OCI-LY7 (cell line): Measurements from ENCODE around the gene MPZL2. TPM values are rescaled to one million over a fixed set of nuclear protein-coding genes. Genes with fewer than 3 reads are reported as not detected.

Experiments used
- BruUV-seq: library from RNA; stranded (reverse); fragments of 400-500 nt; replicated peaks from 2 replicates; lab custom pipeline; 2021; lab: Mats Ljungman, UMichigan
- CTCF ChIA-PET: fragments of 300-600 bp; sonication (Branson Sonifier 250); formaldehyde crosslinking; loops from one replicate; lab custom pipeline; 2022; ENCODE audit warnings: antibody characterized with exemption; ENCODE audit not compliant: unreplicated experiment; lab: Charles Lee
- POLR2A ChIA-PET: fragments of 300-600 bp; sonication (Branson Sonifier 250); formaldehyde crosslinking; loops from one replicate; lab custom pipeline; 2022; ENCODE audit warnings: antibody characterized with exemption; lab: Charles Lee
- DNase-seq: peaks from one replicate; pipeline ENCODE4 v3.0.0-alpha.2; 2015; ENCODE audit warnings: low spot score
- H2AFZ ChIP-seq: fragments of 200-600 bp; sonication (generic), shearing (Covaris generic); 2 replicates; pipeline ENCODE4 v1.6.1; 2014; ENCODE audit warnings: mild to moderate bottlenecking, antibody characterized with exemption, low read length, moderate library complexity
- H3K27ac ChIP-seq: fragments of 200-600 bp; sonication (generic); 2 replicates; pipeline ENCODE4 v1.5.1; 2014; ENCODE audit warnings: mixed run types, low read depth, mild to moderate bottlenecking, moderate library complexity, low read length, inconsistent platforms; ENCODE audit not compliant: poor library complexity, severe bottlenecking
- H3K36me3 ChIP-seq: fragments of 200-600 bp; sonication (generic); 2 replicates; pipeline ENCODE4 v1.6.1; 2014; ENCODE audit warnings: mild to moderate bottlenecking, antibody characterized with exemption, low read length, moderate library complexity, mixed read lengths; ENCODE audit not compliant: insufficient read depth
- H3K4me1 ChIP-seq: fragments of 200-600 bp; sonication (generic); 2 replicates; pipeline ENCODE4 v1.5.1; 2014; ENCODE audit warnings: mild to moderate bottlenecking, low read length; ENCODE audit not compliant: insufficient read depth, poor library complexity, severe bottlenecking
- H3K4me2 ChIP-seq: fragments of 200-600 bp; sonication (generic); 2 replicates; pipeline ENCODE4 v1.6.1; 2014; ENCODE audit warnings: mild to moderate bottlenecking, low read length
- H3K4me3 ChIP-seq: fragments of 200-600 bp; sonication (generic); 2 replicates; pipeline ENCODE4 v1.5.1; 2014; ENCODE audit warnings: mild to moderate bottlenecking, low read depth, low read length; ENCODE audit not compliant: poor library complexity, severe bottlenecking
- H3K79me2 ChIP-seq: fragments of 200-600 bp; sonication (generic); 2 replicates; pipeline ENCODE4 v1.6.1; 2016; ENCODE audit warnings: low read depth, mild to moderate bottlenecking, low read length, moderate library complexity, mixed read lengths; ENCODE audit not compliant: insufficient read depth
- H3K9me2 ChIP-seq: fragments of 200-600 bp; sonication (generic); 2 replicates; pipeline ENCODE4 v1.6.1; 2016; ENCODE audit warnings: mild to moderate bottlenecking, low read length, mixed read lengths; ENCODE audit not compliant: insufficient read depth
- H3K9me3 ChIP-seq: fragments of 200-600 bp; sonication (generic); 2 replicates; pipeline ENCODE4 v1.6.1; 2014; ENCODE audit warnings: mild to moderate bottlenecking, mixed run types, low read length, mixed read lengths
- H4K20me1 ChIP-seq: fragments of 200-600 bp; sonication (generic); 2 replicates; pipeline ENCODE4 v1.6.1; 2014; ENCODE audit warnings: mild to moderate bottlenecking, antibody characterized with exemption, low read length, moderate library complexity, mixed read lengths; ENCODE audit not compliant: insufficient read depth
- CTCF ChIP-seq: fragments of 200-600 bp; sonication (generic); conservative IDR thresholded peaks from 2 replicates; pipeline ENCODE4 v1.5.1; 2014; ENCODE audit warnings: mild to moderate bottlenecking, antibody characterized with exemption, low read length, moderate library complexity, mixed read lengths
- EZH2phosphoT487 ChIP-seq: fragments of 200-600 bp; sonication (generic); IDR thresholded peaks from 2 replicates; pipeline ENCODE4 v1.6.1; 2018; ENCODE audit warnings: low read depth, borderline replicate concordance, mild to moderate bottlenecking, mixed run types, antibody characterized with exemption, low read length, moderate library complexity, mixed read lengths
- intact Hi-C: fragments of 100-400 bp; cut with micrococcal nuclease; formaldehyde crosslinking; loops from one replicate; pipeline ENCODE4 v1.10.0; 2022; ENCODE audit not compliant: unreplicated experiment
- total RNA-seq, 2 experiments: library from RNA; depleted of rRNA in 1 of 2; stranded (reverse); fragments of >200 nt in 1 of 2; shearing (Covaris generic) in 1 of 2; gene quantifications; 2 replicates each; pipeline ENCODE4 v1.2.3, GENCODE V29; 2014 to 2022

Gene MPZL2
- total RNA-seq, 2 experiments from 2014 or later: not detected

- H4K20me1 ChIP-seq: no peaks in the 10 kb centered on the region
- H3K9me3 ChIP-seq: peaks cover 8% of the 10 kb centered on the region; the same call in 1 of the 2 replicates
- no peaks in the 10 kb centered on the region for H3K9me2 ChIP-seq
- no peak overlapping the region for H3K27ac ChIP-seq
- ChIA-PET POLR2A (interaction anchor here (1.7 kb wide), 1 partner anchor 9 kb away, joined by 4 read pairs; no protein-coding TSS in a partner anchor), CTCF (no interaction called here)
- DNase-seq: peak; percentile 29
- no peaks in the 10 kb centered on the region for H3K36me3 ChIP-seq
- H3K4me2 ChIP-seq: no peak overlapping the region
- no peaks in the 10 kb centered on the region for H3K79me2 ChIP-seq
- no peak overlapping the region for H3K4me3 ChIP-seq
- BruUV-seq: no TSS peak
- H2AFZ ChIP-seq: no peak overlapping the region
- TF ChIP-seq CTCF: peak; percentile 73
- no peak for TF ChIP-seq EZH2phosphoT487
- no peaks in the 10 kb centered on the region for H3K4me1 ChIP-seq
- intact Hi-C loops: loop anchor here (5.0 kb wide), 2 partner anchors 61 to 94 kb away; no protein-coding TSS in a partner anchor
Measured at GRCh38 chr11:118258410-118258809, 5.7 kb downstream of the MPZL2 start.

- peak overlapping the region; percentile 80 for H3K4me3 ChIP-seq
- H3K79me2 ChIP-seq: no peaks in the 10 kb centered on the region
- TF ChIP-seq EZH2phosphoT487: no peak
- no peak for TF ChIP-seq CTCF
- intact Hi-C loops: loop anchor here (1.0 kb wide), 1 partner anchor 60 kb away; no protein-coding TSS in a partner anchor
- no peaks in the 10 kb centered on the region for H3K9me2 ChIP-seq
- H3K4me2 ChIP-seq: peak overlapping the region; percentile 77
- H3K9me3 ChIP-seq: no peaks in the 10 kb centered on the region
- peak overlapping the region; percentile 98 for H2AFZ ChIP-seq
- H4K20me1 ChIP-seq: no peaks in the 10 kb centered on the region
- BruUV-seq: no TSS peak
- peaks cover 7% of the 10 kb centered on the region for H3K4me1 ChIP-seq
- CTCF ChIA-PET: no interaction called here
- H3K27ac ChIP-seq: peak overlapping the region; percentile 65
- POLR2A ChIA-PET: interaction anchor here (0.6 to 1.3 kb wide), 5 partner anchors 8 to 120 kb away, joined by 3 to 5 read pairs (median 3); no protein-coding TSS in a partner anchor
- peak; percentile 4 for DNase-seq
- H3K36me3 ChIP-seq: no peaks in the 10 kb centered on the region
Measured at GRCh38 chr11:118252688-118253087, 11.4 kb downstream of the MPZL2 start.
